Measurements from ENCODE around the gene TUBA8.
A peak's percentile ranks its signal among the peaks of the same experiment; 100 is the strongest.
"Not testable (repeated sequence)": the region's sequence is repeated elsewhere in the genome, so short reads cannot be mapped to it uniquely, and the experiment has no call there.

The TUBA8 gene

DNA sequence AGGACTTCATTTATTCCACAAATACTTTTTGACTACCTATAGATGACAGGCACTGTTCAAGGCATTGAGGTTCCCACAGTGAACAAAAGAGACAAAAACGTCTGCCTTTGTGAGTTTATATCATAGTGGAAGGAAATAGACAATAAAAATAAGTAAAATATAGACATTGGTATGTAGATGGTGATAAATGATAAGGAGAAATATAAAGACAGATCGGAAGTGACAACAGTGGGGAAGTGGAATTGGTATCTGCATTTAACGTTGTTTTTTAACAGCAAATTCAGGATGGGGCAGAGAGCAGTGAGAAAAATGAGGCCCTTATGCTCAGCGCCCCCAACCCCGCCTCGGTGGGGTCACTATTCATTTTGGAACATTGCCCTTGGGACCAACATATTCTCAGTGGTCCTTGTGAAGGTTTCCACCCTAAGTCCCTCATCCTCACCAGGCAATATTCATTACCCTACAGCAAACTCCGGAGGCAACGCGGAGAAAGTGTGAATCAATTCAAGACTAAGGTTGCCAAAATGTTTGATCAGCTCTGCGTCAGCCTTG is 33.4 kb upstream of the TUBA8 start:
- DNase-seq (ENCODE audit: low spot score), result no peak

DNA sequence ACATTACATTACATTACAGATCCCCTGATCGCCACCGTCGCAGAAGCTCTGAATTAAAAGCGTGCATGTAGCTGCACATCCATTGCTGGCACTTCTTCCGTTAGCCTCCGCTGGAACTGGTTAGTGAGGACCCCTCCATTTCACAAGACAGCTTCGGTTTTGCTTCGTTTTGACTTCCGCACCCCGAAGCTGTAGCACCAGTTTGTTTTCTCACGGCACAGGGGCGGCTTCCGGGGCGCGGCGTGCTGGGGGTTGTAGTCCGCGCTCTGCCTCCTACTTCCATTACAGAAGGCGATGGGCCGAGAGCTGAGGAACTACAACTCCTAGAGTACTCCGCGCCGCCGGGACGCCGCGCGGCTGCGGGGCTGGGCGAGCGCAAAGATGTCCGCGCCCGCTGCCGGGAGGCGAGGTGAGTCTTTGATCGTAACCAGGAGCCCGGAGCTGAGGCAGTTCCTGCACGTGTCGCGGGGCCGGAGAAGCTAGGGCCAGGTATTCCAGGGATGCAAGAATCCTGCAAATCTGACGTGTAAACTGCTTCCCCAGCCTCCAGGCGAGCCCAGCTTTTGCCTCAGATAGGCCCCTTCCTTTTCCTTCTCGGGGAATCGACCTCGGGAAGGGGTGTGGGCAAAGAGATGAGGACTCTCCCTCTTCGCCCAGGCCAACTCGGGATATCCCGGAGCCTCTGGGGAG is 32.8 kb upstream of the TUBA8 start, which contains the start of gene PEX26:
Gene PEX26 (plus strand): TSS at position 352 of the 690 bp plus-strand sequence. CDS start 387 bp downstream, outside the sequence.
- DNase-seq (ENCODE audit: low spot score), result peak; percentile 98

DNA sequence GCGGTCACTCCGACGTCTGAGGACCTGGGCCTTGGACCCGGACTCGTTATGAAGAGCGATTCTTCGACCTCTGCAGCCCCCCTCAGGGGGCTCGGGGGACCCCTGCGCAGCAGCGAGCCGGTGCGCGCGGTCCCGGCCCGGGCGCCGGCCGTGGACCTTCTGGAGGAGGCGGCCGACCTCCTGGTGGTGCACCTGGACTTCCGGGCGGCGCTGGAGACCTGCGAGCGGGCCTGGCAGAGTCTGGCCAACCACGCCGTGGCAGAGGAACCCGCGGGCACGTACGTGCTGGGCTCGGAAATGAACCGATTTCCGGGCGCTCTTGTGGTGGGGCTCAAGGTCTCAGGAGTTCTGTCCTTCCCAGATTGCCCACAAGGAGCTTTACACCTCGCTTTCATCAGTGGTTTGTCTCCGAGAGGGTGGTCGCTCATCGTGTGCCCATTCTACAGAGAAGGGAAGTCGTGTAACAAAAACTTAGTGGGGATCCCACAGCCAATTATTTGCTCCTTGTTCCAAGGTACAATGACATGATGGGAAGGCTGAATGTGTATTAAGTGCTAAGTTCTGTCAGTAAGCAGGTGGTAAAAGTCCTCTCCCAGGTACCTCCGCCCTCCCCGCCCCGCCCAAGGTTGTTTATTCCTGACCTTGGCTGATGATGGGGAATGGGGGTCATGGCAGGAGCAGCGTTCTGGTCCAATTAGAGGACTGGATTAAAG is 32.1 kb upstream of the TUBA8 start:
- DNase-seq (ENCODE audit: low spot score), result no peak

DNA sequence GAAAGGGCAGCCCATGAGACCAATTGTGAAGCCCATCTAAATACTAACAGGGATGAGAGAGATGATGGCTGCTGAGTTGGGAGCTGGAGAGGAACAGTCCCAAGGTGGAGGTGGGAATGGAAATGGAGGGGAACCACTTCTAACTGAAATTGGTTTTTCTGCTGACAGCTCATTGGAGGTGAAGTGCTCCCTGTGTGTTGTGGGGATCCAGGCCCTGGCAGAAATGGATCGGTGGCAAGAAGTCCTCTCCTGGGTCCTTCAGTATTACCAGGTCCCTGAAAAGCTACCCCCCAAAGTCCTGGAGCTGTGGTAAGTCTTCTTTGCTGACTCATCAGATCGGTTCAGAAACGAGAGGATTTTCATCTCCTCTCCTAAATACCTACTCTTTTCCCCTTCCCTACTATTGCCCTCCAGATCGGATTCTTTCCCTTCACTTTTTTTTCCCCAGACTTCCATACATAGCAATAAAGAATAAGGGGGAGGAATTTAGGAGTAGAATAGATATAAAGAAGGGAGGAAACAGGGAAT is 30.8 kb upstream of the TUBA8 start:
- DNase-seq (ENCODE audit: low spot score), result no peak

DNA sequence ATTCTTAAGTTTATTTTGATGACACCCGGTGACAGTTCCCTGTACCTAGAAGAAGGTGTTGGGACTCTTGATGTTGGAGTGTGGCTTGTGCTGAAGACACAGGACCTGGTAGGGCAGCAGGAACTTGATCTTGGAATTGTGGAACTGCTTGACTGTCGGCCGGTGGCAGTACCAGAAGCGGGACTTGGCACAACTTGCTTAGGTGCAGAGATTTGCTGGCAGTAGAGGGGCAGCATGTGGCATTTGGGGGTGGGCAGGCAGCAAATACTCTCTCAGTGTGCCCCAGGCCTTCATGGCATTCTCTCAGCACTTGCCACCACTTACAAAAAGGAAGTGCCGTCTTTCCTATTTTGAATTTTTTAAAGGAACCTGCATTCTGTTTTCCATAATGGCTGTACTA is 29.2 kb upstream of the TUBA8 start:
- no peak for DNase-seq (ENCODE audit: low spot score)

DNA sequence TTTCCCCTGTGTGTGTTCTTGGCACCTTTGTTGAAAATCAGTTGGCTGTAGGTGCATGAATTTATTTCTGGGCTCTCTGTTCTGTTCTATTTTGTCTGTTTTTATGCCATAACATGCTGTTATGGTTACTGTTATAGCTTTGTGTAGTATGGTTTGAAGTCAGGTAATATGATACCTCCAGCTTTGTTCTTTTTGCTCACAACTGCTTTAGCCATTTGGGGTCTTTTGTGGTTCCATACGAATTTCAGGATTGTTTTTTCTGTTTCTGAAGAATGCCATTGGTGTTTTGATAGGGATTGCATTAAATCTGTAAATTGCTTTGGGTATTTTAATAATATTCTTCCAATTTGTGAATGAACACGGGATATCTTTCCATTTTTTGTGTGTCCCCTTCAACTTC is 28.1 kb upstream of the TUBA8 start:
- DNase-seq (ENCODE audit: low spot score), result no peak

DNA sequence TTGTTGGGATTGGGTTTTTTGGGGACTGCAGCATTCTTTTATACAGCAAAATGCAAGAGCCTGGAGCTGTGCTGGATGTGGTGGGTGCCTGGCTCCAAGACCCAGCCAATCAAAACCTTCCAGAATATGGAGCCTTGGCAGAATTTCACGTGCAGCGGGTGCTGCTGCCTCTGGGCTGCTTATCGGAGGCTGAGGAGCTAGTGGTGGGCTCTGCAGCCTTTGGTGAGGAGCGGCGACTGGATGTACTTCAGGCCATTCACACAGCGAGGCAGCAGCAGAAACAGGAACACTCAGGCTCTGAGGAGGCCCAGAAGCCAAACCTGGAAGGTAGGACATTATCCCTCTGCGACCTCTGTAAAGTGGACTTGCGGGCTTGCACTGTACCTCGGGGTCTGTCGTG is 27.2 kb upstream of the TUBA8 start:
- no peak for DNase-seq (ENCODE audit: low spot score)

DNA sequence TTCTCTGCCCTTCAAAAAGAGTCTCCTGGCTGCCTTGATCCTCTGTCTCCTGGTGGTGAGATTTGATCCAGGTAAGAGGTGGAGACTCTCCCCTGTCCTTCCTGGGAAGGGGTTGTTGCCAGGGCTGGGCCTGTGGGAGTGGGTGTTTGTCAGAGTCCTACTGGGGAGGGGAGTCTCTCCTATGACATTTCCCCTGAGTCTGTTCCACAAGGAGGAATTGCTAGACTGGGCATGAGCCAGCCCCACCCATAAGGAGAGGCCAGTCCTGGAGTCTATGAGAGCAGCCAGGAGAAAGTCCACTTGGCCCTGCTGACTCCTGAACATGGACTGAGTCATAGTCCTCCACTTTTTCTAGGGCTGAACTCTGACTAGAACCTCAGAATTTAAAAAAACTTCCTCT is 25.4 kb upstream of the TUBA8 start:
- DNase-seq (ENCODE audit: low spot score), result no peak

DNA sequence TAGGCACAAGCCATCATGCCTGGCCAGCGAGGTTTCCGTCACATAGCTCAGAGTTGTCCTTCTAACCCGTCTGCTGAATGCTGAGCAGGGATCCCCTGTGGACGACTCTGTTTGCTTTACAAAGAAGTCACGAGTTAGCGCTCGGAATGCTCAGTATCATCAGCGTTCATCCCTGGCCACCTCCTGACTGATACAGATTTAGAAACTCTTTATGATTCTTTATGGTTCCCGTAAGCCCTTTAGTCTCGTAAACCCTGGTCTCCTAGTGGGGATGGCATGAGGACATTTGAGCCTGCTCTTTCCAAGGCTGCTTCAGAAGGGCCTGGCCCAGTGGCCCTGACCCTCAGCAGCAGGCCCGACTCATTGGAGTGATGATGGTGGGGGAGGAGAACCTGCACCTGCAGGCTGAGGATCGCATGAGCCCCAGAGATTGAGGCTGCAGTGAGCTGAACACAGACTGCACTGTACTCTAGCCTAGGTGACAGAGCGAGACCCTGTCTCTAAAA is 23.2 kb upstream of the TUBA8 start:
- no peak for DNase-seq (ENCODE audit: low spot score)

DNA sequence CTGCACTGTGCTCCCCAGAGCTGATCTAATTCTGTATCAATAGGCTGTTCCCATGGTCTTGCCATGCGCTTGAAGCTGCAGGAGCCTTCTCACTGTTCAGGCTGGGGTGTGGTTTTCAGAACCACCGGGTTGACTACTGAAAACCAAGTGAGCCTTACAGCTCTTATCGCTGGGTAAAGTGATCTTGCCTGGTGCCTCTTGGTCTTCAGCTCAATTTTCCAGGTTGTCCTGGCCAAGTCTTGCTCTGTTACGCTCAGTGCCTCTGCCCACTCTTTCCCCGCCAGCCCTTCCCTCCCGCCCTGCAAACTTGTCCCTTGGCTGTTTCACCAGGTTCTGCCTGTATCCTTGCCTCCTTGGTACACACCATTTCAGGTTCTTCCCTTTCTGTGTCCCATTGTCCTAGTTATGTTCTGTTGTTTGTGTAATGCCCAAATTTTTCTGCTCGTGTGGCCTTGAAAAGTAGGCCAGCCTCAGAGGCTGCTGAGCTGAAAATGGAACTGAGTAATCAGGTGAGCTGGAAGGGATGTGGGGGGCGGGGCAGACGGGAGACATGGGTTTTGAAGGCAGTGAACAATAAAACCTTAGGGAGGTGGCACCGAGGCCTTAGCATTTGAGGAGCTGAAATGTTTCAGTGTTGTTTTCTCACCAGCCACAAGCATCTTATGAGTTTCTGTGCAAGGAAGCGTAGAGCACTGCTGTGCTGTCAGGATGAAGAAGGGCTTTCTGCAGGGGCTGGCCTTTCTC is 21.6 kb upstream of the TUBA8 start:
- DNase-seq (ENCODE audit: low spot score), result no peak

DNA sequence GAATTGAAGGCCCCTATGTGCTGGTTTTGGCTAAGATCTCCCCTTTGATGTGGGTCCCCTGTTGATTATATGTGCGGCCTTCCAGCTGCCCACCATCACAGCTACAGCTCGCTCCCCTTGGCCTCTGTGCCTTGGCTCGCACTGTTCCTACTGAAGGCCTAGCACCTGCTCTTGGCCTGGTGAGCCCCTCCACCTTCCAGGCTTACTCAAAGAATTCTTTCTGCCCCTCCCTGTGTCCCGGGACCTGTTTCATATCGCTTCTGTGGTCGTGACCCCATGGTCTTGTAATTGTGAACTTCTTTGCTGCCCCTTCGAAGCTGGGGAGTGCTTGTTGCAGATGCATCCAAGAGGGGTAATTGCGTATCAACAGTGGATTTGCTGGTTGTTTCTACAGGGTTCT is 20.3 kb upstream of the TUBA8 start:
- DNase-seq (ENCODE audit: low spot score), result no peak

DNA sequence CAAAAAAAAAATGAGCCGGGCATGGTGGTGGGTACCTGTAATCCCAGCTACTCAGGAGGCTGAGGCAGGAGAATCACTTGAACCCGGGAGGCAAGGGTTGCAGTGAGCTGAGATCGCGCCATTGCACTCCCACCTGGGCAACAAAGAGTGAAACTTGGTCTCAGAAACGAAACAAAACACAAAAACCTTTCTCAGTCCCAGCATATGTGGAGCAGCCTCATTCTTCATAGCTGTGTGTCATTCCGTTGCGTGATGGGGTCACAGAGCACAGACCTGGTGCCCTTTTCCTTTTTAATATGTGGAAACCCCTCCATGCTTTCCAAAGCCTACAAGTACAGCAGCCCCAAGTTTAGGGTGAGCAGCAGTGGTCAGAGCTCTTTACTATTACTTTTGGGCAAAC is 19.1 kb upstream of the TUBA8 start:
- DNase-seq (ENCODE audit: low spot score), result no peak

DNA sequence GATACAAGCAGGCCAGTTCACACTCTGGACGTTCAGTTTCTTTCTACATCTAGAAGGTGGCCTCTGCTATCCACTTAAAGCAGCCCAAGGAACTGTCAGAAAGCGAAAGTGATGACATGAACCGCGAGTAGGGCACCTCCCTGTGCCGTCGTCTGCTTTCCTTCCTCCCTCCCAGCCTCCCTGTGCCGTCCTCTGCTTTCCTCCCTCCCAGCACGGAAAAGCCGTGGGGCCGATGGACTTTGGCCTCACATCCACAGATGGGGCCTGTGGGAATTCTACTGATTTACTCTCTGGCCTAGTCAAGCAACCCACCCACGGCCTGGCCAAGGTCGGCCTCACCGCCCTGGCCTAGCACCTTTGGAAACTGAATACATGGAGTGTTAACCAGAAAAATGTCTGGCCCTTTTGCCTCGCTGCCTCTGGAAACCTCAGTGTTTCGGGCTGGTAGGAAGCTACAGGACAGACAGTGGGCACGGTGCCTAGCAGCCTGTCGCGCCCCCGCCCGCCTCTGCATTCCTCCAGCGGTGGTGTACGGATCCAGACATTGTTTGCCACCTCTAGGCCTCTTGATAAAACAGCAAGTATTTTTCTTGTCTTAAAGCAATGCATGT is 18.6 kb upstream of the TUBA8 start:
- peak; percentile 54 for DNase-seq (ENCODE audit: low spot score)

DNA sequence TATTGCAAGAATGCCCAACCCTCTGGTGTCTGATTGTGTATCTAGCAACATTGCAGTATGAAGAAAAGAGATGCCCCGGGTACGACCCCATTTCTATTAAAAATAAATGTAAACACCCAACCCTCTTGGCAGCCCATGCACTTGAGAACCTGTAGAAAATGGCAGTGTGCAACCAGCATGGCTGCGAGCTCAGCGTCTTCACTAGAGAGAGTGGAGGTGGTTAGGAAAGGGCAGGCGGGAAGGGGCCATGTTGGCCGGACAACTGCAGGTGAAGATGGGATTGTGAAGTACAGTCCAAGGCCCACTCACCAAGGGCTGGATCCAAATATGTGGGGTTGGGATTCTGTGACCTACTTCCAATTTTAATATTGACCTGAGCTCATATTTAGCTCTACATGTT is 16.9 kb upstream of the TUBA8 start:
- DNase-seq (ENCODE audit: low spot score), result no peak

DNA sequence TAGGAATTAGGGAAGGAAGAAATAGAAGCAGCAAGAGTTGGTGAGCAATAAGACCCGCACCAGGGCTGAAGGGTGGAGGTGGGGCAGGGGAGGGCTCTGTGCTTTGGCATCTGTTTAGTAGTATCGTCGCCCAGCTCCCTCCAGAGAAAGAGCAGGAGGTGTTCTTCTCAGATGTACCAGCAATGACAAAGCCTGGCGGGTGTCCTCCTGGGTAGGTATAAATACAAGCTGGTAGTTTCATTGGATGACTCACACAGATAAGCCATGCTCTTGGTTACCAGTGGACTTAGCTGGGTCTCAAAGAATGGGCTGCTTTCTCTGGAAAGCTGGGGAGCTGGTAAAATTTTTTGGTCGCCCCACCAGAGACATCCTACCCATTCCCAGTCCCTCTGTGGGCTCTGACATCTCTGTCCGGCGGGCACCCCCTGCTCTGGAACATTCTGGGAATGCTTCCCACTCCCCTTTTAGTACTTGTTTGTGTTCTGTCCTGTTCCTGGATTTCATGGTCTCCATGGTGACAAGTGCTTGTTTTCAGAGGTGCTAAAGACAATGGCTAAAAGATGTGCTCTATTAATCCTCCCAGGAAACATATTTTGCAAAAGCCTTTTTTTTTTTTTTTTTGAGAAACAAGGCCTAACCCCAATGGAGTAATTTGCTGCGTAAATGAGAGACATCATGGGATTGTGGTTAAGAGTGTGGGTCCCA is 15.4 kb upstream of the TUBA8 start:
- peak; percentile 62 for DNase-seq (ENCODE audit: low spot score)

DNA sequence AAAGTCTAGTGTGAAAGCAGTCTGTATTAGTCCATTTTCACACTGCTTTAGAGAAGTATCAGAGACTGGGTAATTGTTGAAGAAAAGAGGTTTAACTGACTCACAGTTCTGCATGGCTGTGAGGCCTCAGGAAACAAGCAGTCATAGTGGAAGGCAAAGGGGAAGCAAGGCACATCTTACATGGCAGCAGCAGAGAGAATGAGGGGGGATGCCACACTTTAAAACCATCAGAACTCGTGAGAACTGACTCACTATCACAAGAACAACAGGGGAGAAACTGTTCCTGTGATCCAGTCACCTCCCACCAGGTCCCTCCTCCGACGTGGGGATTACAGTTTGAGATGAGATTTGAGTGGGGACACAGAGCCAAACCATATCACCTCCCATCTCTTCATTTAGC is 13.8 kb upstream of the TUBA8 start:
- DNase-seq (ENCODE audit: low spot score), result peak; percentile 53

DNA sequence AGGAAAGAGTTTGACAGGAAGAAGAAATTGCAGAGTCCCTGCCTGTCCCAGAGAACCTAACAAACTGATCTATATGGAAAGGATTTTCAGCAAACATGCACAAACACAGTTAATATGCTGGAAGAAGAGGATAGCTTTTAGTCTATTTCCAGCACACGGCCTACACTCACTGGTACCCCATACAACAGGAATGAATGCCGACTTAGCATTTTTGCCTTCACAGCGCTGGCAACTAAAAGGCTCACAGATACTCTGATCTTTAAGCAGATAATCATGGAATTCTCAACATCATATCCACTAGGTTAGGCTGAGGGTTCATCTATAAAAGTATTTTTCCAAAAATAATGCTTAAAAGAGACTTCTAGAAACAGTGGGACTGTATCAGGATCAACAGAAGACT is 9.8 kb upstream of the TUBA8 start:
- DNase-seq (ENCODE audit: low spot score), result no peak

DNA sequence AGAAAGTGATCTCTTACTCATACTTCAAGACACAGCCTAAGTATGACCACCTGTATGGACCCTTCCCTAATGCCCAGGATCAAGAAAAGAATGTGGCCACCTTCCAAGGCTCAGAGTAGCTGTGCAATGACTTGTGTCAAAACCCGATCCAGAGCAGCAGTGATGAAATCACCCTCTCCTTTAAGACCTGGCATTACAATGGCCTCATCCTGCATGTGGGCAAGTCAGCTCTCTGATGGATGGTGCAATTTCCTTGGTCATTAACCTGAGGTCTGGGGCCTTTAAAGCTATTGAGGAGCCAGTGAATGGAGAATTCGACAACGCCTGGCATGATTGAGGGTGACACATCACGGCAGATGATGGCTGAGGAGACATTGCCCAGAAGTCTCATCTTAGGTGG is 9.1 kb upstream of the TUBA8 start:
- no peak for DNase-seq (ENCODE audit: low spot score)

DNA sequence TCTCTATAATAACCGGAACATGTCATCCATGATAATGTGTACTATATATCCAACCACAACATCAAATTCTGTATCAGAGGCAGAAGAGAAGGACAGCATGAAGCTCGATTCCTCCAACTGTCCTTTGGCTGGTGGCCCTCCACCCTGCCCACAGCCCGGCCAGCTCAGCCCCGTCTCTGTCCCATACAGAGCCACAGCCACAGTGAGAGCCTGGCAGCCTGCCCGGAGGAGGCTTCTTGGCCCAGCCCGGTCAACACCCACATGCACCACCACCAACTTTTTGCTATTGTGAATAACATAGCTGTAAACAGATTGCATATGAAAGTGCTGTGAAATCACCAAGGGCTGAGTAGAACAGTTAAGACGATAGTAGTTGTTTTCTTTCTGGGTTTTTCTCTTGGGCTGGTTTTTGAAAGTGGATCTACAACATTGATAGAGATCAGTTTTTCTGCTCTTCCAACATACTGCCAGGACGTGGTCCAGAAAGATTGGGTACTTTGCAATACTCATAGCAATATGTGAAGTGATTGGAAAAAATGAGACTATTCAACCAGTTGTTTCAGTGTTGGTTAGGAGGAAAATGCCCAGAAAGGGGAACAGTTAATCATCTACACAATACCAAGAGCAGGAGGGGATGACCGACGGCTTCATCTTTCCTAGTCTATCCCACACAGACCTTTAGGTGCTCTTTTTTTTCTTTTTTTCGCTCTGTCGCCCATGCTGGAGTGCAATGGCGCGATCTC is 6.9 kb upstream of the TUBA8 start:
- DNase-seq (ENCODE audit: low spot score), result no peak

DNA sequence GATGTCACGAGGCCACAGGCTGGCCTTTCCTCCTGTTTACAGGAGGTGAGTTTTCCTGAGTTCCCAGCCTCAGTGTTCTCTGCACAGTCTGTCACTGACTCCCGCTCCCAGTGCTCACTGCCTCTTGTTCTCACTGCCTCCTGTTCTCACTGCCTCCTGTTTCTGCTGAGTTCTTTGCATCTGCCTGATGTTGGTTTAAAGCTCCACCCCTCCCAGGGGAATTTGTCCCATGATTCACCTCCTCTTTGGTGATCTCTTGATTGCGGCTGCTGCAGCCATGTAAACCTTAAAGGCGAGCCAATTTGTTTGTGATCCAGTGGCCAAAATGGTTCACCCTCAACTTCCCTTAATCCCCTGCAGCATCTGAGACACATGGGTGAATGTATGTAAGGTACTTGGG is 6.0 kb upstream of the TUBA8 start:
- DNase-seq (ENCODE audit: low spot score), result no peak

DNA sequence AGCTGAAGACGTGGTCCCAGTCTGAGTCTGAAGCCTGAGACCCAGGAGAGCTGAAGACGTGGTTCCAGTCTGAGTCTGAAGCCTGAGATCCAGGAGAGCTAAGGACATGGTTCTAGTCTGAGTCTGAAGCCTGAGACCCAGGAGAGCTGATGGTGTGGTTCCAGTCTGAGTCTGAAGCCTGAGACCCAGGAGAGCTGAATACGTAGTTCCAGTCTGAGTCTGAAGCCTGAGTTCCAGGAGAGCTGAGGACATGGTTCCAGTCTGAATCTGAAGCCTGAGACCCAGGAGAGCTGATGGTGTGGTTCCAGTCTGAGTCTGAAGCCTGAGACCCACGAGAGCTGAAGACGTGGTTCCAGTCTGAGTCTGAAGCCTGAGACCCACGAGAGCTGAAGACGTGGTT is 4.6 kb upstream of the TUBA8 start:
- DNase-seq (ENCODE audit: low spot score), result not testable (repeated sequence)

Data from Ammon's horn (tissue), 1 donor.